Stimulated activated CD8-positive, alpha-beta memory T cell treated with anti-CD3 and anti-CD28 coated beads, Interleukin-2, amount 100 ng/mL, for 1 hour (primary cell): ENCODE results near the gene TGFBR3.

Experiments
- DNase-seq, 2 donors: peaks; one replicate each; pipeline ENCODE4 v3.0.0-alpha.2; 2020; ENCODE audit warnings: low read depth in 2 of 2

Gene TGFBR3

DNA sequence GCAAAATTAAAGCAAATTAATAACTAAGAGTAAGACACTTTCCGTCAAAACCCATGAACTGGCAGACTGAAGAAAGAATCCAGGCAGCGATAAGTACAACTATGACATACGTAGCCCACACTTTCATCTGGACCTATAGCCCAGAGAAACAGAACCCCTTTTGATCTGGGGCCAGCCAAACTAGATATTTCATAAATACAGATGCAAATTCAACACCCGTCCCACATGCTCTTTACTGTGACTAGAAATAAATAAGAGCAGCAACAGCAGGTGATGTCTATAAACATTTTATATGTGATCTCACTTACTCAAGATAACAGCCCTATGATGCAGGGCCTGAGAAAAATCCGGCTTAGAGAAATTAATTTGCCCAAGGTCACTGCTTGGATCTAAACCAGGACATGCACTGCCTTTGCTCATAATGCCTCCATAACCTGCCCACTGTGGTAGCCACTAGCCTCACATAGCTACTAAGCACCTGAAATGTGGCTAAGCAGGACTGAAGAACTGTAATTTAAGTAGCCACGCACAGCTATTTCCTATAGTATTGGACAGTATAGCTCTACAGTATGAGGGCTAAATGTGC is 130.2 kb downstream of the TGFBR3 start:
- DNase-seq = no peak

DNA sequence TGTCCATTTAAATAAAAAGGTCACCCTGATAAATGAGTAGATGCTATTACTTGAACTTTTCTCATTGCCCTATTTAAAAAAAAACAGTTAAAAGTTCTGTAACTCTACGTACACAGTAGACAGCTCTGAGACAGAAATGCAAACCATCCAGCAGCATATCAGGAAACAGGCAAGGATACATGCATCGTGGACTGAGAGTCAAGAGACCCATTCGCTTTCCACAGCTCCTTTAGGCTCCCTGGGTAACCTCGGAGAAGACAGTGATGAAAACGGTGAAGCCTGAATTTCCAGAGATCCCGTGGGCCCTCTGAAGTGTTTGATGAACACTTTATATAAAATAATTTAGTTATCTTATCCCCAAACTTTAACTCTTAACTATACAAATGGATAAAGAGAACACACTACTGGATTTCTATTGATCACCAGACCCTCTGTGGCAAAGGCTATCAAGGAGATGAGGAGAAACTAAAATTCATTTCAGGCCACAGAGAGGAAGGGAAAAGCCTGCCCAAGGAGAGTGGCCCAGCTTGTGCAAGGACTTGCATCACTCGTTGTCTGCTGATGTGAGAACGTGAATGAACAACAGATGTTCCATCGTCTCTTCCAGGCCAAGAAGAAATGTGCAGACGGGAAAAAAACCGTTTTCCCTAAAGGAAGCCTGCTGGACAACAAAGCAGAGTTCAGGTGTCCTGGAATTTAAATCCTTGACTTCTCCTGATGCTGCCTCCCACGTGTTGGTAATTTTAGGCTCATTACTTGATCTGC is 131.0 kb downstream of the TGFBR3 start:
- DNase-seq = no peak

DNA sequence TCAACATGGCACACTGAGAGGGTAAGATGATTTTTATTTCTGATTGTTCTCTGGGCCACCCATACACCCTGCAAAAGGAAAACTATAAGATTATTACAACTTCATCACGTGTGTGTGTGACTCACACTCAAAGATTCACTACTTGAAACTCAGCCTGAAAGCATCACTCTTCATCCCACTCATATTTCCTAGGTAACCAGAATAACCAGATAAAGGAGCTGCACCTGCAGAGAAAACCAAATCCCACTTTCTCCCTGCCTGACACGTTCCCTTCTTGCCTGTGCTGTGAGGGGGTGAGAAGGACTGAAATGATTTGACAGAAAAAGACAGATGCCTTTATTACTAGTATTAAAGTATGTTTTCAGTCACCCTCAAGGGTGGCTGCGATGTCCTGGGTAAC is 131.6 kb downstream of the TGFBR3 start:
- no peak for DNase-seq

DNA sequence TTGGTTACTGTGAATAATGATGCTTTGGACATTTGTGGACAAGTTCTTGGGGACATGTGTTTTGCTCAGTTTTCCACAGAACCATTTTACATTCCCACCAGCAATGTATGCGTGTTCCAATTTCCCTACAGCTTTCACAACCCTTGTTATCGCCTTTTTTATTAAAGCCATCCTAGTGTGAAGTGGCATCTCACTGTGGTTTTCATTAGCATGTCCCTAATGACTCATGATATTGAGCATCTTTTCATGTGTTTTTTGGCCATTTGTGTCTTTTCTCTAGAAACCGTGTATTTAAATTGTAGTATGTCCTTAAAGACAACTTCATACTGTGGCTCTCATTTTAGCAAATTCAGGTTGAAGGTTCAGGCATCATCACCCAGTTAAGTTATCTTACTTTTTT is 132.1 kb downstream of the TGFBR3 start:
- DNase-seq = no peak

DNA sequence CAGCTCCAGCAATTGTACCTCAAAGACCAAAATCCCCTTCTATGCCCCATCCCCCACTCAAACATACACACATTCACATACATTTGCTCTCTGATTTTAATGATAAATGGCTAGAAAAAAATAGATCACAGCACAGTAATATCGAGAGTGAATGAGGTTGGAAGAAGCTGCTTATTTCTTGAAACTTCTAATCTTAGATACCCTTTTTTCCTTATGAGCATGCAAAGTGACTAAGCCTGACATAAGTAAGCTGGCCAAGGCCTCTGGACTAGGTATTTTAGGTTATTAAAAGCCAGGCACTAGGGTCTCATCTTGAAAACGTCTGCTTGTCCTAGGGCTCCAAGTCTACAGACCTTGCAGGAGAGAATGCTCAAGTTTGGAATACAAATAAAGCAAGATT is 133.6 kb downstream of the TGFBR3 start:
- no peak for DNase-seq

DNA sequence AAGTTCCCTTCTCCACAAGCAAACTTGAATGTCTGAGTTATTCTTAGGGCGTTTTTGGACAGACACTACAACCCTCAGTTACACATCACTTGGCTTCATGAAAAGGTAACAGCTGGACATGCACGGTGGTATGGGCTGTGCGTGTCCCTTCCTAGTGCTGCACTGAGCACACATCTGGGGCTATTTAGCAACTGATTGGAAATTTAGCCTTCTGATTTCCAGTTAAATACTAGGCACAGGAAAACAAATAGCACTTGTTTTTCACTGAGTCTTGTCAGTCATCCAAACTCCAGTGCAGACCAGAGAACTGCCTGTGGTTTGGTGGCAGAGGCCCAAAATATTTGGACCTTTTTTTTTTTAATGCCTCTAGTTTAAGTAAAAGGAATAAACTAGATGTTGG is 134.7 kb downstream of the TGFBR3 start:
- DNase-seq = no peak

DNA sequence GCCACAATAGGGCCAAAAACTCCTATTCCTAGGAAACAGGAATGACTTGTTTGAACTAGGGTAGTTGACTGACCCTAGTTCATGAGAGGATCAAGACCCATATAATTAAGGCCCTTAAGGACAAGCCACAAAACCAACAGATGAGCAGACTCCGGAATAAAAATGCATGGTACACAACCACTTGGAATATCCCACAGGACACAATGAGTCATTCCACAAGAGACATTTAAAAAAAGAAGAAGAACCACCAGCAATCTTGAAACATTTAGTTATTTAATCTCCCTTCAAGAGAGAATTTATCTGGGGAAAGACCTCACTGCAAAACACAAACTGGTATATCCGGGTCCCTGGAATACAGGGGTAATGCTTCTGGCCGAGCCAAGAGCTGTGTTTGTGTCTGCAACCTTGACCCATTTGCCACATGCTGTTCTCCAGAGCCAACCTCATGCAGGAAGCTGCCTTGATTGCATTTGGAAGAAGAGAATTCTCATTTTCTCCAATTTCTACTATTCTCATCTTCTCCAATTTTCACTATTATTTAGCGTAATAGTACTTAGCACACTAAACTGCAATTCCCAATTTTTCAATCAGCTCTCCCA is 135.5 kb downstream of the TGFBR3 start:
- no peak for DNase-seq

DNA sequence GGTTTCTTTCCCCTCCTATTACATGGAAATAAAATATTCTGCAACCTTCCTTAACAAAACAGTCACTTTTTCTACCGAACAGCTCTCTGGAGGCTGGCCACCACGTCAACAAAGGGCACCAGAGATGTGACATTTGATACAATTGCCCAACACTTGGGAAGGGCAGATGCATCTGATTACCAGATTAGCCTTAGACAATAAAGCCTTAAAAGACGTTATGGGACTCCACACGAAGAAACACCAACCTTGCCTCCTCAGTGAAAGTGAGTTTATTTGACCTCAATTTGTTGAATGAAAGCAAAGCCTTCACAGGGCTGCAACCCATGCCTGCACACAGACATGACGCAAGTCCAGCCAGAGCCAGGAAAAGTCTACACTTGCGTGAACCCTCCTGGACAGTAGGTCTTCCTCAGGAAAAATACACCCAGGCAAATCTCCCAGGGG is 136.1 kb downstream of the TGFBR3 start:
- DNase-seq = no peak

DNA sequence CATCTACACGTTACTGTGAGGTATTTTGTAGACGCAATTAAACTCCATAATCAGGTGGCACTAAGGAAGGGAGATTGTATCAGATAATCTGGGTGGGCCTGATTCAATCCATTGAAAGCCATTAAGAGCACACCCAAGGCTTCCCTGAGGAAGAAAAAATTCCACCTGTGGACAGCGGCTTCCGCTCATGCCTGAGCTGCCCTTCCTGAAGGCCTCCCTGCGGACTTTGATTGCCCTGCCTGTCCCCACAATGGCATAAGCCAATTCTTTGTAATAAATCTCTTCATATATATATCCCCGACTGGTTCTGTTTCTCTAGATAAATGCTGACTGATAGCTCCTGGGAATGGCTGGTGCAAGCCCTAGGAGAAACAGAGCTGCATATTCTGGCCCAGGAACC is 138.3 kb downstream of the TGFBR3 start:
- no peak for DNase-seq

DNA sequence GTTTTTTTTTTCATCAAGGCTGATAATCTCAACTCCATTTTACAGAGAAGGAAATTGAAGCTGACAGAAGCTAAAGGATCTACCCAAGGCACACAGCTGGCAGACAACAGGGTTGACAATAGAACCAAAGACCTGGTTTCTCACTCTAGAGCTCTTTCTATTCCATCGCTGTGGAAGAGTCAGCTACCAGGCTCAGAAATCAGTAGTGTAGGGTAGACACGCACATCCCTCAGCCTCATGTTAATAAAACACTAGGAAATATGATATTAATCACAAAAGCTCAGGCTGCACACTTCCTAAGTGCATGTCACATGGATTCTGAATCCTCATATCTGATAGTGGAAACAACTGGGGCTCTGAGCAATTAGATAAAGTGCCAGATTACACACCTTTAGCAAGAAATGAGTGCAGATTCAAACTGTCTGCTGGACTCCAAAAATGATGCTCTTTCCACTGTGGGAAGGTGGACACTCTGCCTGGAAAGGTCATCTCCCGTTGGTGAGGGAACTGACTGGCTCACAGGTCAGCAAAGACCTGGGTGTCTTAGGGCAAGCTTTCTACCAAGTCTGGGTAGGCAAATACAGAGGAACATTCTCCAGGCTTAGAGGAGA is 139.1 kb downstream of the TGFBR3 start:
- no peak for DNase-seq

DNA sequence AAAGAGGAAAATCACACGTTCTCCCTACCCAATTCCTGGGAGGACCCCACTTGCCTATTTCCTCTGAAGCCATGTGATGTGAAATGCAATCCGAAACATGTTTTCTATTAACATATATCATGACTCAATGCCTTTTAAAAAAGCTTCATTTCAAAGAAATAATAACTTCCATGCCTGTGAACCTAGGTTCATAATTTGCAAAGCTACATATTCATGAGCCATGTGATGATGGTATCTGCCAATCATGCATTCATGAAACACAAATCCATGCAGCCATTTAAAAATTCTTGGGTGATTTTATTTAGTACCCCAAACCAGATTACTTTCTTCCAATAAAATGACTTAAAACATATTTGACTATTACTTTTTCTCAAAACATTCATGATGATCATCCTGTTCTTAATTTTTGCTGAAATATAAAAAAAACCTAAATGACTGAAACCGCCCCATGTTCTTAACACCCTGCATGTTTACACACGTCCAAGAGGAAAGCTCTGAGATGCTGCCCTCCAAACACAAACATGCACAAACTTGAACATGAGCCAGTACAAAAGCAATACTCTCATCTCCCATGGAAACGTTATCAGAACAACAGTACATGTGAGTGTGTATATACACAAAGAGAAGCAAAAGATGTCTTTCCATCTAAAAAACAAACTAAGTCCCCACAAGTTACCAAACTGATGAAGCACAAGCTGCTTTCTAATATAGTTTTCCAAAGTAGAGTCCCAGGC is 140.1 kb downstream of the TGFBR3 start:
- DNase-seq = no peak

DNA sequence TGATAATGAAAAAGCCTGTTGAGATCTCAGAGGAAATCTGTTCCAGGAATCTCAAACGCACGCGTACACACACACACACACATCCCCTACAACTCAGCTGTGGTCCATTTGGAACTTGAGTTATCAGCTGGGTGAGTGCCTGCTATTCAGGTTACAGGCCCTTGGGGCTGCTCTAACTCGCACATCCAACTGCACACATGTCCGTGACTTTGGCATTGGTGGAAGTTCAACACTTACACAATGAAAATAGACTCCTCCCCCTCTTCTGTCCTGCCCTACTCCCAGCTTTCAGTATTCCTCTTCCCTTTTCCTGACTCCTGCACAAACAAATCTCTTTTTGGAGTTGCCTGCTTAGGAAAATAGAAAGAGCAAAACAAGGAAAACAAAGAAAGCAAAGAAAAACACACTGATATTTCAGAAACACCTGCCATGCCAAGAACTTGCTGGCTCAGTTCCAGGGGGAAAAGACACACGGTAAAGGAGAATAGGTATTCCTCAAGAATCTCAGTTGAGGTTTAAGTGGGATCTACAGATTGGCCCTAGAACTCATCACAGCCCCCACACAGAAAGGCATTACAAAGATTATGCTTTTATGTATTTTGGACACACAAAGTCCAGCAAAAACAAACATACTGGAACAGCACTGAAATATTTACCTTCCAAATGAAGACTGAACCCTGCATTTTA is 140.9 kb downstream of the TGFBR3 start:
- no peak for DNase-seq

DNA sequence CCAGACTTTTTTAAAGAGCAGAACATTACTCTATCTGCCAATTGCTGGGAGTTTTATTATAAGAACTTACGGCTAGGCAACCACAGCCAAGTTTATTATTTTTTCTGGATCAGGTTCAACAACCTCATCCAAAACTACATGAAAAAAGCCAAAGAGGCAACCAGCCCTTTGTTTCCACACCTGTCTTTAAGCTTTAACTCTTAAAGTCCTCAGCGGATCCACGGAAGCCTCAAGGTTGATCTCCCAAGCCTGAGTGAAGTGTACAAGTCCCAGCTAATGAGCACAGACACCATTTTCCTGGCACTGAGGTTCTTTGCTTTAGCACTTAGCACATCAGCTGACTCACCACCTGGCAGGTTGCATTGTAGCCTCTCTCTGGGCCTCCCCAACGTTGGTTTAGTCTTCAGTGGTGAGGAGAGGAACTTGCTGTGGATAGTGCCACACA is 143.1 kb downstream of the TGFBR3 start:
- DNase-seq = no peak

DNA sequence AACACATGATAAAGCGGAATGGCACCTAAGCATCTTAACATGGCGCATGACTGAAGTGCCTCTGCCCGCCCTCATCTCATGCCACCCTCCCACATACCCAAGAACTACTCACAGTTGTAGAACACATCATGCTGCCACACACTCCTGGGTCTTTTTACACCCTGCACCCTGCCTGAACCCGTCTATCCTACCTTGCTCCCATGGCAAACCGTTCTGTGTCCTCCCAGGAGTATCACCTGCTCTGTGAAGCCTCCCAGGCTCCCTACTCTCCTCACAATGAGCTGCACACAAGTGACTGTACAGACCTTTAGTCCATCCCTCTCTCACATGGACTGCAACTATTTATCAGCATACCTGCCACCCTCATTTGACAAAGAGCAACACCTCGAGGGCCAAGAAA is 144.0 kb downstream of the TGFBR3 start:
- DNase-seq = no peak

DNA sequence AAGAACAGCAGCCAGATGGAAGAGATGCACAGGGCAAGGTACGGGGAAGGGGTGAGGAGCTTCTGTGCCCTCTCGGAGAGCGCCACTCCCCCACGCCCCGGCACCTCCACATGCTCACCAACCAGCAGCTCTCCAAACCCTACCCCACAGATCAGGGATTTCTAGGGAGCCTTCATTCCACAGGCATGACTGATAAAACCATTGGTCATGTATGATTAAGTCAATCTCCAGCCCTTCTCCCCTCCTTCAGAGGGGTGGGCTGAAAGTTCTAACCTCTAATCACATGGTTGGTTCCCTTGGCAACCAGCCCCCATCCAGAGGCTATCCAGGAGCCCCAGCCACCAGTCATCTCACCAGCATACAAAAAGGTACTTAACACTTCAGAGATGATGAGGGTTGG is 144.7 kb downstream of the TGFBR3 start:
- DNase-seq = no peak

DNA sequence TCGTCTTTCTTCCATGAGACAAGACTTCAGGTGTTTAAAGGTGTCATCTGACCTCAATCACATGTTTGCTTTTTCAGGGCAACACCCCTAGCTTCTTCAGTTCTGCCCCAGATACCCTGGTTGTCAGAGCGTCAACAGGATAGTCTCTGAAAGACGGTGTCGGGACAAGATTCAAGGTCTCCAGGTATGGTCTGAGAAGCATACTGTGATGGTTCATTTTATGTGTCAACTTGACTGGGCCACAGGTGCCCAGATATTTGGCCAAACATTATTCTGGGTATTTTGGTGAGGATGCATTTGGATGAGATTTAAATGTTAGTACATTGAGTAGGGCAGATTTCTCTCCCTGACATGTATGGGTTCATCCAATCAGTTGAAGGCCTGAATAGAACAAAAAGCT is 148.3 kb downstream of the TGFBR3 start:
- DNase-seq = no peak

DNA sequence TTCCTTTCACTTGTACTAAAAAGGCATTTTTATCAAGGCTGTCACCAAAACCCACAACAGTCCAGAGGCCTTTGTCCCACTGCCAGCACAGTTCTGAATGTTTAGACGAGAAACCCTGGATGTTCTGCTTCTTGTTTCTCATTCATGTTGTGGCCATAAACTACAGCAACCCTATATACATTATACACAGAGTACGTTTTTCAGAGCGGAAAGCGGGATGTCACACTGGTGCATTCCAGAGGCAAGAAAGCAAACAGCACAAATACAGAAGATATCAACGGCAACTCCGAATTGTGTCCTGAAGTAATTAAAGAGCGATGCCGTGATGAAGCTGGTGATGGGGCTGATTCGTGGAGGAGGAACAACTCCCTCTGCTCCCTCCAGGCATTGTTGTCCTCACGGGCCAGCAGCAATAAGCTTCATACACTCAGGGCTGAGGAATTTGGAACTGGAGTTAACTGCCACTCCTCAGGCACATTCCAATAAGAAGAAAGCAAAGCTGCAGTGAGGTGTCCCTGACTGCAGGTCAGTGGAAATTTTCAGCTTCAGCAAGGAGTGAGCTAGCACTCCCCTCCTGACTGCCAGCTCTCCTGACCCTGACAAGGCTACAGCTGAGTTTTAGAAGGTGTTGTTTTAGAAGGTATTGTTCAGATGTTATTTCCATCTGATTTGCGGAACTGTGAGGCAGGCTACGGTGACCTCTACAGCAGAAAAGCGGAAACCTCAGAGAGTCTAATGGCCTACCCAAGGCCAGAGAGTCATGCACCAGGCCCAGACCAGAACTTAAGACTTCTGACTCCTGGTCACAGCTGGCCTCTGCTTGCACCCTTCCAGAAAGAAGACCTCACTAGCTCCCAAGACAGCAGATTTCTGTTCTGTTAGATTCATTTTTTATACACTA is 149.0 kb downstream of the TGFBR3 start:
- no peak for DNase-seq

DNA sequence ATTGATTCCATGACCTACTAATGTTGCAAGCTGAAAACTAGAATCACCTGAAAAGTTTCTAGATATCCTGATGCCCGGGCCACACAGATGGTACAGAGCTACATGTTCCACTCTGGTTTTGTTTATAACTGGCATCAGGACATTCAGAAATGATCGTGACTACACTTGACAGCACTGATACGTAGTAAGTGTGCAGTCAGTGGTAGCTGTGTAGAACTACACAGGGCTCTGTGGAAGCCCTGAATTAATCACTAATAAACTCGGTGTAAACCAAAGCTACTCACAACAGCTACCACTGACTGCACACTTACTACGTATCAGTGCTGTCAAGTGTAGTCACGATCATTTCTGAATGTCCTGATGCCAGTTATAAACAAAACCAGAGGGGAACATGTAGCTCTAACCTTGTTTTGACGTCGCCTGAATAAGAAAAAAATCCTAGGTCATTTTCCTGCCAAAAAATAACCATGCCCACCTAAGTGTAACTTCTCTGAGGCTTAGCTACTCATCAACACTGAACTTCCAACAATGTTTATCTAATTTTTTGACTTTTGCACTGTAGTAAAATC is 149.7 kb downstream of the TGFBR3 start:
- no peak for DNase-seq

DNA sequence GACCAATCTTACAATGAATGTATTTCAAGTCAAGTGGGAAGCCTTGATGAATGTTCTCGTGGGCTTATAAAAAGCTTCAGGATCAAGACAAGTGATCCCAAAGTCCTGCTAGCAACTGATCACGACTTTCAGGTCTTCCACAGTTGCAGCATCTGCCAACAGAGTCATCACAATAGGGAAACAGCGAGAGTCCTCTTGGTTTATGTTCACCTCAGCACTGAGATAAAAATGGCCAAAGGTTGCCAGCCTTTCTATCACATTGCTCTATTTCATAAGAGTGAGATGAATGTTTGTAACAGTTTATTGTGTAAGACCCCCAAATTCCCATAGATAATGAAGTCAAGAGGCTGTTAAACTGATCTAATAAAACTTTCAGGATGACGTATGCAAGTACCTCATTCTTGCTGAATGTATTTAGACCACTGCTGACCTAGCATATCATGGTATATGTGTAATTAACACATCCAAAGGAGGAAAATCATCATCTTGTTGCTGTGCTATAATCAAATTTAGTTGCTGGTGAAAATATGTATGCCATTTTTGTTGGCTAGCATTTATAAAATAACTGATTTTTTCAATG is 150.6 kb downstream of the TGFBR3 start:
- no peak for DNase-seq

DNA sequence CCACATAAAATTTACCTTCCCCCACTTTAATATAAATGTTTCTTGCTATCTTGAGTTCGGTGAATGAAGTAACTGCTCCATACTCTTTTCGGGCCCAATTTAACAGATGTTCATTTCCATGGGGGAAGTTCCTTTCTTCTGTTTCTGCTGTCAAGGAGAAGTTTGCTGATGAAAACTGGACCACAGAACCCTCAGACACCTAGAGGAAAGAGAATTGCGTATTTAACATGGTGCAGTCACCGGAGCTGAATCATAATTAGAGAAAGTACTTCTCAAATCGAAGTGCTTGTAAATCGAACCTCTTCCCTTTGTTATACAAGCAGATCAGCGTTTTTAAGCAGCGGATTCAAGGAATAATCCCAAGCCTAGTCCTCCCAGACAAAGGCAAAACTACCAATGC is 151.2 kb downstream of the TGFBR3 start:
- no peak for DNase-seq
